HG02943 (cell line): Measurements from ENCODE around the gene RBM33.

Source experiments
- ATAC-seq: cut with Tn5 transposase; IDR thresholded peaks from one replicate; pipeline ENCODE4 v1.9.1; 2021; ENCODE audit warnings: mild to moderate bottlenecking, low read depth, moderate library complexity; ENCODE audit not compliant: unreplicated experiment

The RBM33 gene

DNA sequence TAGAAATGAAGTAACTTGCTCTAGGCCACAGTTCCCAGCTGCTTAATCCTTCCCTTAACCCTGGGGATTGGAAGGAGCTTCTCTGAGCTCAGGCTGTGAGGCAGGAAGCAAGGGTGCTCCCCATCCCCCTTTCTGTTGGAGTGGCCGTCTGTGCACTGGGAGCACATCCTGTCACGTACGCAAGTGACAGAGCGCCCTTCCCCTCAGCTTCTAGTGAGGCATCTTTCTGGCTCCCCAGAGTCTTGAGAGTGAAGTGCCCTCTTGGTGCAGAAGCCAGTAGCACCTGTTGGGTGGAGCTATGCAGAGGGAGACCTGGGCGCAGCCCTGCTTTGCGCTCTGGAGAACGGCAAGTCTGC lies 120.0 kb downstream of the RBM33 start:
- peak; percentile 57 for ATAC-seq

DNA sequence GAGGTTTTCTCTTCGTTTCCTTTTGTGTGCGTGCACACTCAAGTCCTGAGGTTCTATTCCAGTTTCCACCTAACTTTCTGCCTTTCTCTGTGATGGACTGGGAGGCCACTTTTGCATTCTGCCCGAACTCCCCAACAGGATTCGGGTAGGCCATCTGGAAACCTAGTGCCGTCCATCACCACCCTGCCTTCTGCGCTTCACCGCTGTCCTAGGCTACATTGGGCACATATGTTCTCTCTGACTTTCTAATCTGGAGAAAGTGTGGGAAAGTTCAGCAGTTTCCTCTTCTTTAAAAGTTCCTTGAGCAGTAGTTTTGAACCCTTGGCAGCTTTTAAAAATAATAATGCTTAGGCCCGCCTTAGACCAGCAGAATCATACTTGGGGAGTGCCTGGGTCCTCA lies 121.0 kb downstream of the RBM33 start:
- no peak for ATAC-seq

DNA sequence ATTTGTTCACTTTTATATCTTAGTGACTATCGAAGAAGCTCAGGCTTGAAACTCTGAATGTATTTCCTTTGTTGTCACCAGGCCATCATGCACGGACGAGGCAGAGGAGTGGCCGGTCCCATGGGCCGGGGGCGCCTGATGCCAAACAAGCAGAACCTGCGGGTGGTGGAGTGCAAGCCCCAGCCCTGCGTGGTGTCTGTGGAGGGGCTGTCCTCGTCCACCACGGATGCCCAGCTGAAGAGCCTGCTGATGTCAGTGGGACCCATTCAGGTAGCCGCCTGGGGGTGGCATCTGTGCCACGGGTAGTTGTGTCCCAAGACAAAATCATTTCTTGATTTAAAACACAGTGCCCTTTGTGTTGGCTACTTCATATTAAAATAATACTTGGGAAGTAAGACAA lies 121.9 kb downstream of the RBM33 start:
- no peak for ATAC-seq

DNA sequence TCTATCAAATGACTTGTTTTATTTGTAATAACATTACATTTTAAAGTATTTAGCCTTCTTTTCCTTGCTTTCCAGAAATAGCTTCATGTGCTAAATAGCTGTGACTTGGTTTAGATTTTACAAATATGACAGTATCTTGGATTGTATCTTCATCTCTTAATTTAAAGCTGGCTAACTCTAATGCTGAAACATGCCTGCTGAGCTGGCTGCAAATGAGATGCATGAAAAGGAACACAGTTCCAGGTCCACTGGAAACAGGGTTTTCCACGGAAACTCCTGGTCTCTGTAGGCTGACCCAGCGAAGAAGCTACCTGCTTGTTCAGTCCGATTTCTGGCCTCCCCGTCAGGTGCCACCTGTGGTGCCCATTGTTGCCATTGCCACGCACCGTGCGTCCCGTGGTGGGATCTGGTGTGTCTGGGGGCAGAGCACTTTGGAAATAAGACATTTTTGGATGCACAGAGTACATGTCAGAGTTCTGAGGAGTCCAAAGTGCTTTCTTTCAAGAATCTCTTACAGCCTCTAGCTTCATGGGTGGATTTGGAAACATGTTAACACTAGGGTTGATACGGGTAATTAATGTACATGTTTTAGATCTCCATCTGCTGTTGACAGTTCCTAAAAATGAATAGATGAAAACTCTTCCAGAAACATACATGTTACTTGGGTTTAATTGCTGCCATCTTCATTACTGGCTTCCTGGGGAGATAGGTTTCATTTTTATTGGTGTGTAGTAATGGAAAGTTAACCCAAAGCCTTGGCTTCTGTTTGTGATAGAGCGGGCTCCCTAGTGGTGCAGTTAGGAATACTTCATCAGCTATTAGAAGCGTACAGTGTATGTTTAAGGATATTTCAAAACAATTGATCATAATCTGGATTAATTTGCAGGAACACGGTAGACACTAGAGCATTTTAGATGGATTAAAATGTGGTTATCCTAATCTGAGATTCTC lies 122.8 kb downstream of the RBM33 start:
- ATAC-seq, result no peak

DNA sequence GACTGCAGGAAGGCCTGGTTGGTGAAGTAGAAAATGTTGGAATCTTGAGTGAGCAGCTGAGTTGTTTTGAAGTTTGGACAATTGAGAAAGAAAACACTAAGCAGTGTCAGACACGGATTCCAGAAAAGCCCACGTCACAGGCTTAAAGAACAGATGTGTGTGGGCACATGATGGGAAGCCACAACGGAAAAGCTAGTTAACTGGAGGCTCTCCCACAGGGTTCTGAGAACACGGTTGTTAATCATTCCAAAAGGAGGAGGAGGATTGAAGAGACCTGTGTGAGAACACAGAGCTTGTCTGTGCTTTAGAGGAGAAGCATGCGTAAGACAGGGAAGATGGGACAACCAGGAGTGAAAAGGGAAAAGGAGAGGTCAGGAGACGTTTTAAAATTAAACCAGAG lies 125.2 kb downstream of the RBM33 start:
- no peak for ATAC-seq

DNA sequence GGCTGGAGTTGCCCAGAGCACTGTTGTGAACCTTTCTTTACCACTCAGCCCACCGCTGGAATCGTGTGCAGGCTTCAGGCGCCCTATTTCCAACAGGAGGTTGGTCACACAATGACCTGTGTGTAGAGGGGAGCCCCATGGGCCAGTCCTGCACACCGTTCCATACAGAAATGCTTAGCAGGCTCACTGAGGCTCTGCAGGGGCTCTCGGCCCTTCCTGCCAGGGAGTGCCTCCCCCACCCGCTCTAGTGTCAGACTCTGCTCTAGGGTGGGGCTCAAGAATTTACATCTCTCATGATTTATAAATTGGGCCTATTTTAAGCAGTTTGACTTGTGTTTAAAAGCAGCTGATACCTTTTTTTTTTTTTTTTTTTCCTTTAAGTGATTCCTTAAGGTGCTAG lies 125.8 kb downstream of the RBM33 start:
- ATAC-seq, result no peak

DNA sequence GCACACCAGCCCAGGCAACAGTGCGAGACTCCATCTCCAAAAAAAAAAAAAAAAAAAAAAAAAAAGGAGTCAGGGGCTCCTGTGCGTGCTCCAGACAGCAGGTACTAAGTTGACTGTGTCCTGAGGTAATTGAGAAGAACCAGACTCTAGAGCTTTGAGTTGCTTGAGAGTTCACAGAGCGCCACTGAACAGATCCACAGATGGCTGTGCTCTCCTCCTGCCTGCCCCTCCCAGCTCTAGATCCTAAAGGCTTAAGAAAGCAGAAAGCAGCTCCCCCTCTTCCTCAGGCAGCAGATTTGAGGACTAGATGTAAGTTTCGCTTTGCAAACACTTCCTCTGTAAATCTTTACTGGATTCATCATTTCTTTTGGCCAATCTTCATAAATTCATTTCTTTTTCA lies 129.1 kb downstream of the RBM33 start:
- no peak for ATAC-seq

DNA sequence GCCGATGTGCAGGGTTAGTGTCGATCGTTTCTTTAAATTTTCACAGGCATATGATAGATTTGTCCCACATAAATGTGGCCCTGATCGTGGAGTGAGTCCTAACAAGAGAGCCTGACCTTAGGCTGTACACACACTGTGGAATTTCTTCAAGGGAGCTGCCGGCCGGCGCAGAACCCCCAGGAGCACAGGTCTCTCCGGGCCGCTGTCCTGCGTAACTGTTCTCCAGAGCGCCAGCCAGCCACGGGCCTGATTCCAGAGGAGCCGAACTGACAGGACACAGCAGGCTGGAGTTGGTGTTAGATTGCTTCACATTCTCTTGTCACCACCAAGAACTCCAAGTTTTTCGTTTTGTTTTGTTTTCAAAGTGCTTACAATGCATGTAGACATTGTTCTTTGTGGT lies 130.5 kb downstream of the RBM33 start:
- ATAC-seq, result no peak

DNA sequence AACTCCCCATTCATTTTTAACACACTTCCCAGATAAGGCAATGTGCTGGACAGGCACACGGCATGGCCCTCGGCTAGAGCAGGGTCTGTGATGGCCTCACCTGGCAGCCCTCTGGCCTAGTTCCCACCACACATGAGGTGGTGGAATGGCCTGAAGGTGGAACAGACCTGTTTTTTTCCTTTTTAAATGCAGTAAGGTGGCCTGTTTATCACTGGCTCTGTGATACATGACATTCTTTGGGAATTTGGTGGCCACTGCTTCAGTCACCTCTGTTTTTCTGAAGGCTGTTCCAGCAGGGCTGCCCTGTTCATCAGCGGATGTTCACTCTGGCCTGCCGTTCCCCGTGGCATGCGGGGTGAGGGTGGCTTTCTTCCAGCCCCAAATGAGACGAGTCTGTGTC lies 131.2 kb downstream of the RBM33 start:
- no peak for ATAC-seq

DNA sequence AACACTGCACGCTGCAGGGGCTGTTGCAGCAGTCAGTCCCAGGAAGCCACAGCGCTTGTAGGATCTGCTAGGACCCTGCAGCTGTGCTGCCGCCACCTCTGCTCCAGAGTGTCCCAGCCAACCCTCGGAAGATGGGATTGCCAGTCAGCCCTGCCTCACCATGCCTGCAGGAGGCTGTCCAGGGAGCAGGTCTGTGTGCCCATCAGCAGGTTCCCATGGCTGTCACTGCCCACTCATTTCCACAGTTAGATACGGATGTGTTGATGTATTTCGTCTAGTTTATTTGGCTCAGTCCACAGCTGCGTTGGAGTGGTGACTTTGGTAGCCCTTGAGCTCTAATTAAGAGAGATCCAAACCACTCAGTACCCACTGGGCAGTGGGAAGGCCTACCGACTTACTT lies 132.1 kb downstream of the RBM33 start:
- ATAC-seq, result no peak

DNA sequence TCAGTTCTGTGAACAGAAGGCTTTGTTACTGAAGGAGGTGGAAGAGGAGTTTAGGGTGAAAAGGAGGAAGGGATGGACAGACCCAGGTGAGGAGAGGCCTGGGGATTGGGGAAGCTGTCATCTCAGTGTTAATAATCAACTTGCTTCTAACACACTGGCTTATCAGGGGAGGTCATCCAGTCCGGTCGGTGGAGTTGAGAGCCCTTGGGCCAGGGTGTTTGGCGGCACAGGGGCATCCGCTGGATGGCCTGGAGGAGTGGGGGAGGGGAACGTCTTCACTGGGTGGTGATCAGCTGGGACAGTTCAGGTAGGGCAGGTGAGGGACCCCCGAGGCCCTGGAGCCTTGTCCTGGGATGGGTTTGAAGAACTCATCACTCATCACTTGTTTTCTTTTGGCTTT lies 133.9 kb downstream of the RBM33 start:
- ATAC-seq, result no peak

DNA sequence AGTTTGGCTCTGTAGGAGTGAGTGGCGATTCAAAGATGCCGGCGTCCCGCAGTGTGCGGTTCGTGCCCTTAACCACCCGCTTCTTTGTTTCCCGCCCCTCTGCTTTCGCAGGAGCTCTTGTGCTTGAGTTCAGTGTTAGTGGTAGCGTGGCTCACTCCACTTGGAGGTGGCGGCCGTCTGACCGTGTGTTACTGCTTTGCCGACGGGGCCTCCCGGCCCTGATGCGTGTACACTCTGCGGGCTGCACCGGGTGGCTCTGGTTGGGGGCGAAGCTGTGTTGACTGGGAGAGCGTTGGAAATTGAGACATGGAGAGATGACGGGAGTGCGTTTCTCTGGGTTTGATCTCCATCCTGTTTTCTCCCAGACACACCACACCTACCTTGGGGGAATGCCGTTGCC lies 136.4 kb downstream of the RBM33 start:
- ATAC-seq, result no peak

DNA sequence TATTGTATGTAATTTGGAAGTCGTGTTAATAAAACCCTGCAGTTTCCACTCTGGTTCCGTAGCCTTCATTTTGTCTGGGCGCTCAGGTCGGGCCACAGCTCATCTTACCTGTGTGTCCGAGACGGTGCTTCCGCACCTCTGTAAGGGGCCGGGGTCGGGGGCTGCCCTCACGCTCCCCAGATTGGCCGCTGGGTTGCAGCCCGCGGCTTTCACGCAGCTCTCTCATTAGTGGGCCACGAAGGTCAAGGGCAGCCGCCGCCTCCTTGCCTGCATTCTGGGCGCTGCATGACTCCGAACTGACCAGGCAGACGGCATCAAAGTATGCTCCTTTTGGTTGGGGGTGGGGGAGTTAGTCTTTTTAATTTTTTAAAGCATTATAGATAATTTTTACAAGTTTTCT lies 137.0 kb downstream of the RBM33 start:
- no peak for ATAC-seq

DNA sequence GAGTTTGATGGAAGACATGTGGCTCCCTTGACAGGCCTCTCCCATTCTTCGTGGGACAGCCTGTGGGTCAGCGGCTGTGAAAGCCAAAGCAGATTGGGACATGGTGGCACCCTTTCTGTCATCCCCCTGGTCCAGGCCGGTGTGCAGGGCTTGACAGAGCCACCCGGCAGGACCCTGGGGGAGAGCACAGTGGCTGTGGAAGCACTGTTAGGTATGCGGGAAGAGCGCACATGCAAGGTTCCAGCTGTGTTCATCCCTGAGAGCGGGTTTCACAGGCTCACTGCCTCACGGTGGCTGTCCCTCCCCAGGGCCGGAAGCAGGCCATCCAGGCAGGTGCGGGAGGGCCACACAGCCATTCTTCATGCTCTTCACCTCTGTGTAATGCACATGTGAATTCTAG lies 138.0 kb downstream of the RBM33 start:
- ATAC-seq, result no peak

DNA sequence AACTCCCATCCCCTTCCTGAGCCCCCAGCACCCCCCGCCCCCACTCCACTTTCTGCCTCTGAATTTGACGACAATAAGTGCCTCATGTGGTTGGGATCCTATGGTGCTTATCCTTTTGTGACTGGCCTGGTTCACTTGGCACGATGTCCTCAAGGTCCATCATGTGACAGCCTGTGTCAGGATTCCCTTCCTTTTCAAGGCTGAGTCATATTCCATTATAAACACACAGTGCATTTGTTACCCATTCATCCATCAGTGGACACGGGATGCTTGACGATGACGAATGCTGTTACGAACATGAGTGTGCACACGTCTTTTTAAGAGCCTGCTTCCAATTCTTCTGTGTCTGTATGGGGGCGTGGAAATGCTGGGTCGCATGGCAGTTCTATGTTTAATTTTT lies 141.1 kb downstream of the RBM33 start:
- ATAC-seq, result no peak

DNA sequence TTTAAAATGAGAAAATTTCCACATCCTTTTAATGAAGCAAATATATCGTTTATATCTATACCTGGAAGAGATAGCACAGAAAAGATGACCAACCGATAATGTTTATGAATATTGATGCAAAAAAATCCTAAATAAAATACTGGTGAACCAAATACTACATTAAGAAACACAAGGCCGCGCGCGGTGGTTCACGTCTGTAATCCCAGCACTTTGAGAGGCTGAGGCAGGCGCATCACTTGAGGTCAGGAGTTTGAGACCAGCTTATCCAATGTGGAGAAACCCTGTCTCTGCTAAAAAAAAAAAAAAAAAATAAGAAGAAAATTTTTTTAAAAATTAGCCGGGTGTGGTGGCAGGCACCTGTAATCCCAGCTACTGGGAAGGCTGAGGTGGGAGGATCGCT lies 142.0 kb downstream of the RBM33 start:
- ATAC-seq, result no peak

DNA sequence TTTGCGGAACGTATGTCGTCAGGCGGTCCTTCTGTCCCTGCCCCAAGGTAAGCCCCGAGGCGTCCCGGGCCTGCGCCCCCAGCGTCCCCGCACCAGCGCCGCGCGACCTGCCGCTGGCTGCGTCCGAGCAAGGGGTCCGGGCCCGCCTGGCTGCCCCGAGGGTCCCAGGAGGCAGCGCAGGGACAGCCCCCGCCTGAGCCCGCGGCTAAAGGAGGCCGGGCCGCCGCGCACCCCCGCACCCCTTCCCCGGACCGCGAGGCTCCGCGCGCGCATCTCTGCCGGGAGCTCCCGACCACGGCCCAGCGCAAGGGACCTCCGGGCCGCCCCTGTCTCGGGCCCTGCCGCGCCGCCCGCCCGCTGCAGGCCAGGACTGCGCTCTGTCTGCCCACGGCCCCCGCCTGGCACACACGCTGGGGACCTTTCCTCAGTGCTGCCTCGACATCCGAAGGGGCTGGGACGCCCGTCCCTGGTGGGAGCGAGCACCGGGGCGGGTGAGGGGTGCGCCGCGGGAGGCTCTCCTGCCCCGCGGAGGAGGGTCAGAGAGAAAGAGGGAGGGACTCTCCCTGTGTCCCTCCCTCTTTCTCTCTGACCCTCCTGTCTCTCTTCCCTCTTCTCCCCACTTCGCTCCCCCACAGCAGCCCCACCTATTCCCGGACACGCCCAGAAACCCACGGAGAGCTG lies 142.8 kb downstream of the RBM33 start:
- ATAC-seq, result no peak

DNA sequence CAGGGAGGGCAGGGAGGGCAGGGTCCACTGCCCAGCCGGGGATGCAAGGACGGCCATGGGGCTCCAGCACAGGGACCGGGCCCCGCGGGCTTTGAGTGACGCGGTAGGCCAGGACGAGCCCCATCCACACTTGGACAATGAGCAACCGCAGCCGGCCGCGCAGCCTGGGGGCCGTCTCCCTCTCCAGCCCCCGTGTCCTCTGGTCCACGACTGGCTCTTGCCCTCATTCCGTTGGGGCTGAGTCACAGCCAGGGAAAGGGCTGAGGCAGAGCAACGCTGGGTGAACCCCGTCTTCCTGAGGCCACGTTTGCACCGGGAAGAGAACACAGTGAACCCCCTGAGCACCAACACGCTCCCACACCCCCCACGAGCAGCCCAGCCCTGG lies 144.1 kb downstream of the RBM33 start:
- ATAC-seq, result no peak

DNA sequence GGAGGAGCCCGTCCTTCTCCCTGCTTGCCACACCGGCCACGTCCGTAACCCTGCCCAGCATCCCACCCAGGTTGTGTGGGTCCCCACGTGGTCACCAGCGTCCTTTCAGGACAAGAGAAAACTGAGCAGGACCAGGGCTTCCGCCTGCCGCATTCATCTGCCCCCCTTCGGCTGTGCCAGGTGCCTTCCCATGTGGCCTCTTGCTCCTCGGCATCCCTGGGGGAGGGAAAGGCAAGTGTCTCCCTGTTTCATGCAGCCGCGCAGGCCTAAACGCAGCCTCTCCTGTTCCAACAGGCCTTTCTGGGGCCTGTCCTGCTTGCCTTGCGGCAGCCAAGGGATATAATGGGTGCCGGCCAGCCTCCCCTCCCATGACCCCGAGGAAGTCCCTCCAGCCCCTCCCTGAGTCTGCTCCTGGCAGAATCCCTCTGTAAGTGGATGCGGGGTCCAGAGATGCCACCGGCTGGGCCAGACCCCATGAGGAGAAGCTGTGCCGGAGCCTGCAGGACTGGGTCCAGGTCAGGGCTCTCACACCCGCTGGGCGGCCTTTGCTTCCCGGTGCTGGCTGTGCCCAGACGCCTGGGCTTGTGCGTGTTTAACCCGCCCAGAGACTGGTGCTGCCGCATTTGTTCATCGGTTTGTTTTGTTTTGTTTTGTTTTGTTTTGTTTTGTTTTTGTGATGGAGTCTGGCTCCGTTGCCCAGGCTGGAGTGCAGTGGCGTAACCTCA lies 144.7 kb downstream of the RBM33 start:
- no peak for ATAC-seq

DNA sequence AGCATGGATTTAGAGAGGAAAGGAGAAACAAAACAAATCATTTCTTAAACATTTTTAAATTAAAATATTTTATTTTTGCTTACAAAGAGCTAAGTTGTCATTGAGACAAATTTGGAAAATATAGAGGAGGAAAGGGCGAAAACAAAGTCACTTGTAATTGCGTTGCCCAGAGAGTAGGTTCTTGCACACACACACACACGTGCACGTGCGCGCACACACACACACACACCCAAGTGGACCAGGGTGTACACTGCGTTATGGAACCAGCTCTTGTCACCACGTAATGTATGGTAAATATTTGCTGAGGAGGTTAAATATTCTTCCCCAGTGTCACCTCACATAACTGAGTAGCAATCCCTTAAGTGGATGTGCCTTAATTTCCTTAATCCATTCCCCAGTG lies 146.2 kb downstream of the RBM33 start:
- no peak for ATAC-seq

DNA sequence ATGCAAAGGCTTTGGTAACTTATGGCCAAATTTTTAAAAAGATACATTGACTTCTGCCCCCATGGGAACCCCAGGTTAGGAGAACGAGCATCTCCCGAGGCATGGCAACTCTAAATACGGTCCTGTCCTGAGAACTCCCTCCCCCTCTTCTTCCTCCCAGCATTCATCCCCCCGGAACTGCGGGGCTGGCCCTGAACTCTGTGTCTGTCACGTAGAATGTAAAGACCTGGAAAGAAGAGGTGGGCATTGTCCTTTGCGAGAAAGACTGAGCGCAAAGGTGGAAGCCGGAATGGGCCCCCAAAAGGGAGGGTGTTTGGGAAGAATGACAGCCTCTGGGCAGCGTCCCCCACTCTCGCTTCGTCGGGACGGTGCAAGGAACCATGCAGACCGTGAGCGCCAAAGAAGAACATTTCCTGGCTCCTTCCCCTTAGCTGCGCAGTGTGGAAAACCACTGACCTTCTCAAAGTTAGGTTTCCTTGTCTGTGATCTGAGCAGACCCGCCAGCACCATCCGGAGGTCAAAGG lies 146.8 kb downstream of the RBM33 start:
- ATAC-seq, result no peak
